Measurements from ENCODE around the gene ANKRD27. TPM values are rescaled to one million over a fixed set of nuclear protein-coding genes. Genes with fewer than 3 reads are reported as not detected.

Gene ANKRD27
- total RNA-seq, 4 donors from 2014 or later = 14.7 to 44.3 (median 34.6) TPM

DNA sequence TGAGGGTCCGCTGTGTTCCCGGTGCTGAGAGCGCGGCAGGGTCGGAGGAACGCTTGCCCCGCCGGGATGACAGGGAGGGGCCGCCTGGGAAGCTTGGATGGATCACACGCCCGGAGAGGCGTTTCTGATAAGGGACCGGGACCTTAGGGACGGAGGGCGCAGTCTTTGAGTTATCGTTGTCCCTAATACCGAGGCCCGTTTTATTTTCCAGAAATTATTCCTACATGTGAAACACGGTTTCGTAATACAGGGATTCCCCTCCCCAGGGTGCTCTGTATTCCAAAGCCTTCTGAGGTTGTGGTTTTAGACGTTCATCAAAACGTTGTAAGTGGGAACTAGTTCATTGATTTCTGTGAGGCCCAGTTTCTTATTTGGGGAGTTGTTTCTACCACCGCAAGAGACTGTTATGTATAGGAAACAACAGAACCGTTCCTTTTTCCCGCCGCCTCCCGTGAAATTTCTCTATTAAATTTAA lies 93.2 kb downstream of the ANKRD27 start:
- no peak for TF ChIP-seq POLR2AphosphoS5 (IDR thresholded peaks at IDR 0.05)
- no peak for TF ChIP-seq CTCF (IDR thresholded peaks at IDR 0.05)
- no peak for TF ChIP-seq EP300 (IDR thresholded peaks at IDR 0.05; ENCODE audit: low read depth)
- no peak for TF ChIP-seq POLR2A (IDR thresholded peaks at IDR 0.05)
- Histone ChIP-seq H3K36me3 (peaks cover 0 to 21% (median 9%) of the 10 kb centered on the region in 4 donors), H3K9me3 (no peaks in the 10 kb centered on the region), H3K4me1 (peaks cover 0 to 13% (median 10%) of the 10 kb centered on the region in 4 donors), H3K4me3 (peak overlapping the region; percentile 82 to 95 (median 88)), H3K27ac (peak overlapping the region; percentile 89 to 95 (median 92)), H3K27me3 (no peaks in the 10 kb centered on the region)
- in situ Hi-C loops (cut with MboI; ENCODE audit: low pct_ligation_motif_present in 1 of 4, low pct_unique_long_range_greater_than_20kb in 1 of 4, low sequenced_read_pairs in 3 of 4) = no loop called here
- 0 to 2% methylated on average over 3 to 27 of the region's 27 CpGs for WGBS, 2 donors (ENCODE audit: low coverage in 1 of 2)
- peak; percentile 38 for DNase-seq
- intact Hi-C loops (cut with DNase I; ENCODE audit: low total_unique reads) = no loop called here

DNA sequence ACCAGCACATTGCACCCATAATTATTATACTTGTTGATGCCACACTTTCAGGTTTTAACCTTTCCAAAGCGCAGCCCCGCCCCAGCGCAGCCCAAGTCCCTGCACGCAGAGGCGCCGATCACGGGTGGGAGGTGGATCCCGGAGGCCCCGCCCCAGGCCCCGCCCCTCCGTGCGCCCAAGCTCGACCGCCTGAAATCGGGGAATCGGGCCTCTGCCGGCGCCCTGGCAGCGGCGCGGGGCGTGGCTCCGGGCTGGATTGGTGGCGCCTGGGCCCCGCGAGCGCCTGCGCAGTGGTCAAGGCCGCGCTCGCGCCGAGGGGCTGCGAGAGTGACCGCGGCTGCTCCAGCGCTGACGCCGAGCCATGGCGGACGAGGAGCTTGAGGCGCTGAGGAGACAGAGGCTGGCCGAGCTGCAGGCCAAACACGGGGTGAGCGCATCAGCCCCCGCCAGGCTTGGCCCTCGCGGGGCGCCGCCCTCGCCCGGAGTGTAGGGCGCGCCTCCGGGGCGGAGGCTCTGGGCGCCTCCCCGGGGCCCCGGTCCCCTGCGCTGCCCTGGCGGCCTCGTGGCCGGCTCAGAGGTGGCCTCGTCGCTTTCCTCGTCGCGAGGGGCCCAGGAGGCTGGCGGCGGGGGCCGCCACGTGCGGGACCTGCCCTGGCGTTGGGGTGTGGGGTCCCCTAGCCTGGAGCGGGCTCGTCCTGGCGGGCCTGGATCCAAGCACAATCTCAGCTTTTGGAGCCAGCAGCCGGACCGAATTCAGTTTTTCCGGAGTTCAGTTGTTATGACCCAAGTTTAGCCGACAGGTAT lies 93.9 kb downstream of the ANKRD27 start, which contains the start of gene PDCD5:
PDCD5 (plus strand) TSS at position 290 of the 804 bp plus-strand sequence; CDS start at position 362, 72 bp downstream.
- intact Hi-C loops (cut with DNase I; ENCODE audit: low total_unique reads) = no loop called here
- in situ Hi-C loops (cut with MboI; ENCODE audit: low pct_ligation_motif_present in 1 of 4, low pct_unique_long_range_greater_than_20kb in 1 of 4, low sequenced_read_pairs in 3 of 4) = no loop called here
- DNase-seq = peak; percentile 97

GRCh38 chr19:32580353-32580900 lies 94.6 kb downstream of the ANKRD27 start:
- Histone ChIP-seq H3K36me3 (peaks cover 0 to 8% (median 2%) of the 10 kb centered on the region in 4 donors), H3K9me3 (no peaks in the 10 kb centered on the region), H3K4me3 (peak overlapping the region; percentile 43 to 88 (median 85)), H3K4me1 (peaks cover 0 to 13% (median 10%) of the 10 kb centered on the region in 4 donors), H3K27me3 (no peaks in the 10 kb centered on the region), H3K27ac (peak overlapping the region; percentile 89 to 95 (median 92))
- no peak for DNase-seq
- intact Hi-C loops (cut with DNase I; ENCODE audit: low total_unique reads) (no loop called here), in situ Hi-C loops (cut with MboI; ENCODE audit: low pct_ligation_motif_present in 1 of 4, low pct_unique_long_range_greater_than_20kb in 1 of 4, low sequenced_read_pairs in 3 of 4) (no loop called here)
- TF ChIP-seq POLR2A (IDR thresholded peaks at IDR 0.05) = peak; percentile 0
- no peak for TF ChIP-seq POLR2AphosphoS5 (IDR thresholded peaks at IDR 0.05)
- 19 to 43% methylated on average over 3 to 22 of the region's 22 CpGs for WGBS, 2 donors (ENCODE audit: low coverage in 1 of 2)

More for the DNA sequence above, 93.9 kb downstream of the ANKRD27 start, which contains the start of gene PDCD5:
- WGBS, 2 donors (ENCODE audit: low coverage in 1 of 2) = 1% methylated on average over 46 of the region's 81 CpGs; no CpG with 5 or more reads in 1 of the 2 donors
- no peaks in the 10 kb centered on the region for H3K27me3 ChIP-seq
- H3K4me3 ChIP-seq = peak within 1 kb of the TSS; percentile 82 to 95 (median 88)
- TF ChIP-seq POLR2A (IDR thresholded peaks at IDR 0.05) (peak; percentile 55), POLR2AphosphoS5 (IDR thresholded peaks at IDR 0.05) (peak; percentile 68 to 85 (median 77)), EP300 (IDR thresholded peaks at IDR 0.05; ENCODE audit: low read depth) (no peak), CTCF (IDR thresholded peaks at IDR 0.05) (no peak)
- peaks cover 0 to 13% (median 10%) of the 10 kb centered on the region in 4 donors for H3K4me1 ChIP-seq
- H3K27ac ChIP-seq = peak within 1 kb of the TSS; percentile 89 to 95 (median 92)
- H3K36me3 ChIP-seq = peaks cover 0 to 15% (median 6%) of the 10 kb centered on the region in 4 donors
- H3K9me3 ChIP-seq = no peaks in the 10 kb centered on the region

GRCh38 chr19:32576790-32577189 lies 98.2 kb downstream of the ANKRD27 start:
- H3K36me3 ChIP-seq = no peaks in the 10 kb centered on the region
- WGBS, 2 donors (ENCODE audit: low coverage in 1 of 2) = 96% methylated on average over 1 of the region's 1 CpG; no CpG with 5 or more reads in 1 of the 2 donors
- intact Hi-C loops (cut with DNase I; ENCODE audit: low total_unique reads) = no loop called here
- H3K27ac ChIP-seq = no peak overlapping the region
- no peaks in the 10 kb centered on the region for H3K9me3 ChIP-seq
- H3K27me3 ChIP-seq = no peaks in the 10 kb centered on the region
- no peak for TF ChIP-seq CTCF (IDR thresholded peaks at IDR 0.05)
- no peak for TF ChIP-seq POLR2A (IDR thresholded peaks at IDR 0.05)
- no peak for TF ChIP-seq POLR2AphosphoS5 (IDR thresholded peaks at IDR 0.05)
- TF ChIP-seq EP300 (IDR thresholded peaks at IDR 0.05; ENCODE audit: low read depth) = no peak
- no peak for DNase-seq
- peaks cover 0 to 4% (median 1%) of the 10 kb centered on the region in 4 donors for H3K4me1 ChIP-seq
- in situ Hi-C loops (cut with MboI; ENCODE audit: low pct_ligation_motif_present in 1 of 4, low pct_unique_long_range_greater_than_20kb in 1 of 4, low sequenced_read_pairs in 3 of 4) = no loop called here
- no peak overlapping the region for H3K4me3 ChIP-seq
